IMR-90 (cell line): ENCODE data around the gene ACOX2. TPM values are rescaled to one million over a fixed set of nuclear protein-coding genes. Genes with fewer than 3 reads are reported as not detected.

Experiments
- ATAC-seq: fragments of 200-7000 bp; cut with Tn5 transposase; 2 replicates; pipeline ENCODE4 v1.9.1; 2020; ENCODE audit warnings: low read depth, mild to moderate bottlenecking, moderate library complexity
- BruUV-seq: library from RNA; stranded (reverse); fragments of 400-500 nt; replicated peaks from 2 replicates; lab custom pipeline; 2021; lab: Mats Ljungman, UMichigan
- CTCF ChIA-PET: fragments of 300-600 bp; formaldehyde crosslinking; extraction: SDS; loops from one replicate; lab custom pipeline; 2021; ENCODE audit warnings: antibody characterized with exemption; lab: Yijun Ruan, JAX
- POLR2A ChIA-PET: fragments of 300-600 bp; sonication (Branson Sonifier 250); formaldehyde crosslinking; loops from one replicate; lab custom pipeline; 2022; ENCODE audit warnings: antibody characterized with exemption; ENCODE audit not compliant: unreplicated experiment; lab: Charles Lee
- DNase-seq: peaks from one replicate; pipeline ENCODE4 v3.0.0; 2013
- H2AFZ ChIP-seq: replicated peaks from 2 replicates; pipeline ENCODE3; 2013; ENCODE audit warnings: low read length, mild to moderate bottlenecking; ENCODE audit not compliant: poor library complexity
- H2AK5ac ChIP-seq: 2 replicates; pipeline ENCODE4 v1.6.1; 2013; ENCODE audit warnings: low read depth, low read length, inconsistent platforms
- H2AK9ac ChIP-seq: replicated peaks from 2 replicates; pipeline ENCODE3; 2013; ENCODE audit warnings: mild to moderate bottlenecking, low read depth, low read length, moderate library complexity; ENCODE audit not compliant: poor library complexity
- H2BK120ac ChIP-seq: 2 replicates; pipeline ENCODE4 v1.6.1; 2013; ENCODE audit warnings: low read depth, low read length, inconsistent platforms
- H2BK15ac ChIP-seq: 3 replicates; pipeline ENCODE4 v1.6.1; 2013; ENCODE audit warnings: low read depth, low read length, inconsistent platforms
- H2BK20ac ChIP-seq: 2 replicates; pipeline ENCODE4 v1.6.1; 2013; ENCODE audit warnings: low read depth, mild to moderate bottlenecking, inconsistent platforms, low read length, moderate library complexity
- H2BK5ac ChIP-seq: 2 replicates; pipeline ENCODE4 v1.6.1; 2013; ENCODE audit warnings: mild to moderate bottlenecking, low read depth, low read length, inconsistent platforms; ENCODE audit not compliant: poor library complexity, severe bottlenecking
- H3K14ac ChIP-seq: replicated peaks from 2 replicates; pipeline ENCODE4 v1.6.1; 2013; ENCODE audit warnings: low read depth, low read length, inconsistent platforms
- H3K18ac ChIP-seq: 2 replicates; pipeline ENCODE4 v1.6.1; 2013; ENCODE audit warnings: low read depth, low read length, control low read depth
- H3K23ac ChIP-seq: 2 replicates; pipeline ENCODE4 v1.6.1; 2013; ENCODE audit warnings: low read depth, low read length, inconsistent platforms
- H3K27ac ChIP-seq: 2 replicates; pipeline ENCODE4 v1.5.1; 2013; ENCODE audit warnings: mild to moderate bottlenecking, control low read depth, low read length; ENCODE audit not compliant: insufficient read depth
- H3K27me3 ChIP-seq: 2 replicates; pipeline ENCODE4 v1.6.1; 2013; ENCODE audit warnings: low read length; ENCODE audit not compliant: control insufficient read depth, insufficient read depth
- H3K36me3 ChIP-seq: 2 replicates; pipeline ENCODE4 v1.6.1; 2013; ENCODE audit warnings: low read length, mixed read lengths; ENCODE audit not compliant: control insufficient read depth, insufficient read depth
- H3K4ac ChIP-seq: 2 replicates; pipeline ENCODE4 v1.6.1; 2013; ENCODE audit warnings: low read depth, low read length, inconsistent platforms
- H3K4me1 ChIP-seq: 2 replicates; pipeline ENCODE4 v1.6.1; 2013; ENCODE audit warnings: low read length, mixed read lengths; ENCODE audit not compliant: control insufficient read depth, insufficient read depth
- H3K4me2 ChIP-seq: 2 replicates; pipeline ENCODE4 v1.6.1; 2013; ENCODE audit warnings: low read depth, mild to moderate bottlenecking, control low read depth, low read length, moderate library complexity
- H3K4me3 ChIP-seq: 2 replicates; pipeline ENCODE4 v1.5.1; 2013; ENCODE audit warnings: low read depth, mild to moderate bottlenecking, control low read depth, low read length, moderate library complexity; ENCODE audit not compliant: insufficient read depth
- H3K56ac ChIP-seq: 2 replicates; pipeline ENCODE4 v1.6.1; 2013; ENCODE audit warnings: low read length, inconsistent platforms; ENCODE audit not compliant: insufficient read depth; ENCODE audit errors: extremely low read depth
- H3K79me1 ChIP-seq, 2 experiments: 2 replicates each; pipeline ENCODE4 v1.6.1; 2013; ENCODE audit warnings: low read length in 2 of 2, inconsistent platforms in 1 of 2, low read depth in 1 of 2
- H3K9ac ChIP-seq: 2 replicates; pipeline ENCODE4 v1.6.1; 2013; ENCODE audit warnings: low read depth, low read length, control low read depth
- H3K9me1 ChIP-seq: 2 replicates; pipeline ENCODE4 v1.6.1; 2013; ENCODE audit warnings: low read length, inconsistent platforms; ENCODE audit not compliant: insufficient read depth
- H3K9me3 ChIP-seq: 2 replicates; pipeline ENCODE4 v1.6.1; 2013; ENCODE audit warnings: low read length; ENCODE audit not compliant: control insufficient read depth, insufficient read depth
- H4K20me1 ChIP-seq: 2 replicates; pipeline ENCODE4 v1.6.1; 2013; ENCODE audit warnings: low read length, inconsistent platforms; ENCODE audit not compliant: insufficient read depth
- H4K5ac ChIP-seq: 2 replicates; pipeline ENCODE4 v1.6.1; 2013; ENCODE audit warnings: mild to moderate bottlenecking, low read depth, low read length, control low read depth
- H4K8ac ChIP-seq, 2 experiments: 2 replicates each; pipeline ENCODE4 v1.6.1; 2013; ENCODE audit warnings: low read depth in 2 of 2, low read length in 2 of 2, control low read depth in 1 of 2, inconsistent platforms in 1 of 2
- H4K91ac ChIP-seq: 2 replicates; pipeline ENCODE4 v1.6.1; 2013; ENCODE audit warnings: low read depth, low read length, inconsistent platforms; ENCODE audit not compliant: insufficient read depth
- RAD21 ChIP-seq: IDR thresholded peaks from 2 replicates; pipeline ENCODE4 v1.6.1; 2012; ENCODE audit warnings: low read length, improper control_type of control experiment
- RFX5 ChIP-seq: IDR thresholded peaks from 2 replicates; pipeline ENCODE4 v1.8.0; 2012; ENCODE audit warnings: low read depth, mild to moderate bottlenecking, low read length, moderate library complexity
- WGBS, 2 experiments: methylation state at CpG; one replicate each; pipeline versions ENCODE4 v1.1.5 to v1.1.7; 2013; ENCODE audit warnings: missing lambda C conversion rate in 2 of 2; ENCODE audit not compliant: insufficient read length in 1 of 2; ENCODE audit errors: extremely low coverage in 2 of 2; 5-methylcytosine and 5-hydroxymethylcytosine counted together
- dilution Hi-C: fragments of 300-500 bp; cut with HindIII; formaldehyde crosslinking; loops from one replicate; pipeline ENCODE4 v1.14.3; 2018; ENCODE audit warnings: low sequenced_read_pairs; ENCODE audit not compliant: unreplicated experiment
- in situ Hi-C: fragments of 300-500 bp; cut with MboI; formaldehyde crosslinking; loops from 3 replicates; pipeline ENCODE4 v1.14.3; 2019; ENCODE audit warnings: low sequenced_read_pairs, inconsistent platforms, mixed read lengths
- intact Hi-C: fragments of 100-400 bp; cut with micrococcal nuclease; formaldehyde crosslinking; loops from 2 replicates; pipeline ENCODE4 v1.10.0; 2022
- polyA plus RNA-seq, 3 experiments: library from polyadenylated mRNA; depleted of rRNA; stranded (reverse); fragments of >200 nt; gene quantifications; 2 replicates each; pipeline ENCODE4 v1.2.3, GENCODE V29; 2012; ENCODE audit warnings: low replicate concordance in 1 of 3
- total RNA-seq: library from RNA; depleted of rRNA; stranded (reverse); fragments of >200 nt; gene quantifications from 2 replicates; pipeline ENCODE4 v1.2.3, GENCODE V29; 2012

The ACOX2 gene
- total and polyA plus RNA-seq, 2 of the 4 experiments (the other 2 are of a cell fraction): 15.6 to 32.9 TPM

DNA sequence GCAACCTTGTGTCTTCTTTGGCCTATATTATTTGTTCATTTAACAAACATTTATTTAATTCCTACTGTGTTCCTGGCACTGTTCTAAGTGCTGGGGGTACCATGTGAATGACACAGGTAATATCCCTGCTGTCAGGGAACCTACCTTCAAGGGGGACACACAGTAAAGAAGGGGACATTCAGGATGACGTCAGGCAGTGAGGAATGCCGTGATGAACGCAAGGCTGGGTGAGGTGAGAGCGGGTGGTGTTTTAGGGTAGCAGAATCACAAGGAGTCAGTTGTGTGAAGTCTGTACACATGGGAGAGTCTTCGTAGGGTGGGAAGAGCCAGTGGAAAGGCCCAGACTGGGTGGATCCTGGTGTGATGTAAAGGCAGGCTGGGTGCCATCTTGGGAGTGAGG is 41.9 kb upstream of the ACOX2 start:
- no peaks in the 10 kb centered on the region for H3K9me3 ChIP-seq
- no peak overlapping the region for H3K4me3 ChIP-seq
- dilution Hi-C loops: no loop called here
- H2BK5ac ChIP-seq: no peak overlapping the region
- no peak overlapping the region for H3K9ac ChIP-seq
- WGBS, 2 experiments: 80% methylated on average over 5 of the region's 5 CpGs; no CpG with 5 or more reads in 1 of the 2 experiments
- no peaks in the 10 kb centered on the region for H3K79me1 ChIP-seq
- H3K14ac ChIP-seq: no peak overlapping the region
- H2BK20ac ChIP-seq: no peak overlapping the region
- H3K36me3 ChIP-seq: no peaks in the 10 kb centered on the region
- no peaks in the 10 kb centered on the region for H4K20me1 ChIP-seq
- no peak overlapping the region for H4K5ac ChIP-seq
- ChIA-PET CTCF (no interaction called here), POLR2A (interaction anchor here (0.6 kb wide), 1 partner anchor 36 kb away, joined by 4 read pairs; no protein-coding TSS in a partner anchor)
- no peak overlapping the region for H4K91ac ChIP-seq
- H3K27ac ChIP-seq: no peak overlapping the region
- H3K4me1 ChIP-seq: no peaks in the 10 kb centered on the region
- in situ Hi-C loops: no loop called here
- DNase-seq (no peak), ATAC-seq (no peak)
- intact Hi-C loops: no loop called here
- H3K27me3 ChIP-seq: peaks cover 22% of the 10 kb centered on the region
- no peak overlapping the region for H2BK15ac ChIP-seq
- peak overlapping the region; percentile 26; the same call in 1 of the 2 replicates for H2AK5ac ChIP-seq
- no peak overlapping the region for H3K4me2 ChIP-seq
- no peak overlapping the region for H2AK9ac ChIP-seq
- no peak overlapping the region for H2BK120ac ChIP-seq
- H3K23ac ChIP-seq: no peak overlapping the region
- no peak overlapping the region for H4K8ac ChIP-seq
- H2AFZ ChIP-seq: no peak overlapping the region
- no TSS peak for BruUV-seq
- no peak overlapping the region for H3K56ac ChIP-seq
- H3K4ac ChIP-seq: no peak overlapping the region
- H3K9me1 ChIP-seq: no peaks in the 10 kb centered on the region
- TF ChIP-seq RFX5 (no peak), RAD21 (no peak)
- no peak overlapping the region for H3K18ac ChIP-seq
